Activated naive CD4-positive, alpha-beta T cell treated with anti-CD3 and anti-CD28 coated beads, Interleukin-2, amount 50 U/mL, for 72 hours (primary cell): ENCODE results near the gene PTAFR. TPM values are rescaled to one million over a fixed set of nuclear protein-coding genes. Genes with fewer than 3 reads are reported as not detected.
"Not testable (repeated sequence)": the region's sequence is repeated elsewhere in the genome, so short reads cannot be mapped to it uniquely, and the experiment has no call there.

Experiments
- ATAC-seq, 2 donors: fragments of 150-1000 bp; cut with Tn5 transposase; 2 replicates each; pipeline ENCODE4 v1.10.0; 2021; ENCODE audit warnings: mild to moderate bottlenecking in 2 of 2, moderate library complexity in 2 of 2
- DNase-seq, 2 donors: peaks; one replicate each; pipeline ENCODE4 v3.0.0; 2021 to 2022; ENCODE audit warnings: low spot score in 2 of 2
- H3K27ac Mint-ChIP-seq, 2 donors: one replicate each; pipeline ENCODE4 v1.8.0; 2022; ENCODE audit warnings: mild to moderate bottlenecking in 2 of 2, mixed read lengths in 2 of 2
- H3K36me3 Mint-ChIP-seq, 2 donors: one replicate each; pipeline ENCODE4 v1.8.0; 2022; ENCODE audit warnings: mixed read lengths in 2 of 2
- H3K9me3 Mint-ChIP-seq, 2 donors: one replicate each; pipeline ENCODE4 v1.8.0; 2022; ENCODE audit warnings: mixed read lengths in 2 of 2
- total RNA-seq, 2 donors: library from RNA; stranded (reverse); gene quantifications; one replicate each; pipeline ENCODE4 v1.2.3, GENCODE V29; 2022

Gene PTAFR
- total RNA-seq, 2 donors from 2014 or later = 0.06 to 0.07 TPM

DNA sequence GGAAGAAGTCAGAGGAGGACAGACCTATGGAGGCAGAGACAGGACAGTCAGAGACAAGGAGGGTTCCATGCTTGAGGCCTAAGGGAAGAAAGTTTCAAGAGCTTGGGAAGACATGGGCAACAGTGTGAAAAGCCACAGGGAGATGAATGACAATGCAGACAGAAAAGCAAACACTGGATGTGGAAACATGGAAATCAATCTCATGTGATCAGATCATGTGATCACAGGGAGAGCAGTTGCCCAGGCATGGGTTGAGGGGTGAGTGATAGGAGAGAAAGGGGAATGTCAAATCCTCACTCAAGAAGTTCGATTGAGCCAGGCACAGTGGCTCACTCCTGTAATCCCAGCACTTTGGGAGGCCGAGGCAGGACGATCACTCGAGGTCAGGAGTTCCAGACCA, 17.2 kb downstream of the PTAFR start:
- DNase-seq (no peak), ATAC-seq (no peak)
- Mint-ChIP-seq H3K27ac (no peak overlapping the region), H3K36me3 (peaks cover 0 to 6% of the 10 kb centered on the region in 2 donors), H3K9me3 (no peaks in the 10 kb centered on the region)

- H3K36me3 Mint-ChIP-seq = peaks cover 0 to 6% of the 10 kb centered on the region in 2 donors
Measured at GRCh38 chr1:28157894-28158293, 18.6 kb downstream of the PTAFR start.

DNA sequence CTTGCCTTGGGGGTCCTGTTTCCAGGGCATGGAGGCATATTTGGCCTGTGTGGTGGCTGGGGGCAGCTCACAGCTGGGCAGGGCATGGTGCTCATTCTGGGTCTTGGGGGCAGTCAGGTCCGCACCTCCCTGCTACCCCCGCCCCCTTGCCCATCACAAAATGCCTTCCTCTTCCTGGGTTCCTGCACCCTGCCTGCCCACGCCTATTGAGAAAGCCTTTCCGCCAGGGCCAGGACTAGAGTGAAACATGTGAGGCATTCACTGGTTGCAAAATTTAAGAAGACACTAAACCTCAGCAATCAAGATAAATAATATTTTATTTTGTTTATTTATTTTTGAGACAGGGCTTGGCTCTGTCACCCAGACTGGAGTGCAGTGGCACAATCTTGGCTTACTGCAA, 19.7 kb downstream of the PTAFR start:
- H3K27ac Mint-ChIP-seq = no peak overlapping the region
- no peaks in the 10 kb centered on the region for H3K9me3 Mint-ChIP-seq
- DNase-seq (no peak), ATAC-seq (no peak)
- H3K36me3 Mint-ChIP-seq = peaks cover 0 to 6% of the 10 kb centered on the region in 2 donors

More at GRCh38 chr1:28157894-28158293, 18.6 kb downstream of the PTAFR start:
- ATAC-seq (no peak), DNase-seq (no peak)
- H3K9me3 Mint-ChIP-seq = no peaks in the 10 kb centered on the region
- no peak overlapping the region for H3K27ac Mint-ChIP-seq

GRCh38 chr1:28155628-28156027, 20.9 kb downstream of the PTAFR start:
- H3K9me3 Mint-ChIP-seq = no peaks in the 10 kb centered on the region

GRCh38 chr1:28154078-28154594, 22.4 kb downstream of the PTAFR start:
- no peak overlapping the region for H3K27ac Mint-ChIP-seq

More at GRCh38 chr1:28155628-28156027, 20.9 kb downstream of the PTAFR start:
- ATAC-seq (no peak), DNase-seq (no peak)
- Mint-ChIP-seq H3K27ac (no peak overlapping the region), H3K36me3 (peaks cover under 1 to 6% of the 10 kb centered on the region in 2 donors)

GRCh38 chr1:28150125-28150780, 26.2 kb downstream of the PTAFR start:
- Mint-ChIP-seq H3K27ac (no peak overlapping the region), H3K9me3 (peaks cover 0 to 4% of the 10 kb centered on the region in 2 donors), H3K36me3 (peaks cover 5 to 10% of the 10 kb centered on the region in 2 donors)
- ATAC-seq (no peak), DNase-seq (no peak)

More at GRCh38 chr1:28154078-28154594, 22.4 kb downstream of the PTAFR start:
- H3K9me3 Mint-ChIP-seq = peaks cover 0 to 4% of the 10 kb centered on the region in 2 donors
- no peak for DNase-seq
- no peak for ATAC-seq
- H3K36me3 Mint-ChIP-seq = peaks cover 9 to 10% of the 10 kb centered on the region in 2 donors

DNA sequence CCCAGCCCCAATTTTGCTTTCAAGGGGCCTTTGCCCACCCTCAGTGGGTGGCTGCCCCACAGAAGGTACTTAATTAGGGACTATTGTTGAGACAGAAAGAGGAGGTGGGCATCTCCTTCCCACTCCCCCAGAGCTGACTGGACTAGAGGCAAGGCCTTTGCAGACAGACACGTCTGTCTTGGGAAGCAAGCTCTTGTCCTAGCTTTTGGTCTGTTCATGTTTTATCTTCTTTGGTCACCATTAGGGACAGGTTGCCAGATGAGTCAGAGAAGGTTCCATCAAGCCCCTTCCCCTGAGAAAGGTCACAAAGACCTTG, 27.7 kb downstream of the PTAFR start:
- ATAC-seq = no peak
- no peak overlapping the region for H3K27ac Mint-ChIP-seq
- no peak for DNase-seq
- peaks cover 0 to 4% of the 10 kb centered on the region in 2 donors for H3K9me3 Mint-ChIP-seq
- H3K36me3 Mint-ChIP-seq = peaks cover 5 to 10% of the 10 kb centered on the region in 2 donors

- ATAC-seq = no peak
- Mint-ChIP-seq H3K27ac (no peak overlapping the region), H3K9me3 (peaks cover 0 to 4% of the 10 kb centered on the region in 2 donors), H3K36me3 (peaks cover 5 to 10% of the 10 kb centered on the region in 2 donors)
- DNase-seq = no peak
Measured at GRCh38 chr1:28147264-28148094, 29.0 kb downstream of the PTAFR start.

DNA sequence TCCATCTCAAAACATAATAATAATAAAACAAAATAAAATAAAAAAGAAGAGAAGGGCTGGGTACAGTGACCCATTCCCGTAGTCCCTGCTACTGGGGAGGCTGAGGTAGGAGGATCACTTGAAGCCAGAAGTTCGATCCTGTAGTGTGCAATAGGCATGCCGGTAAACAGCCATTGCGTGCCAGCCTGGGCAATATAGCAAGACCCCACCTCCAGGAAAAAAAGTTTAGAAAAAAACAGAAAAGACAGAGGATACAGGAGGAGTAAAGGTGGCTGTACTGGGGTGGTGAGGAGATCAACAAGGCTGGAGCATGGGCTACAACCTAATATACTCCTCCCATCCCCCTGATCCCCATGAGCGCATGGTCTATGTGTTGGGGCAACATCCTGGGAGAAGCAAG, 30.8 kb downstream of the PTAFR start:
- DNase-seq (no peak), ATAC-seq (no peak)
- Mint-ChIP-seq H3K27ac (no peak overlapping the region), H3K9me3 (peaks cover 0 to 4% of the 10 kb centered on the region in 2 donors), H3K36me3 (peaks cover 5 to 10% of the 10 kb centered on the region in 2 donors)

DNA sequence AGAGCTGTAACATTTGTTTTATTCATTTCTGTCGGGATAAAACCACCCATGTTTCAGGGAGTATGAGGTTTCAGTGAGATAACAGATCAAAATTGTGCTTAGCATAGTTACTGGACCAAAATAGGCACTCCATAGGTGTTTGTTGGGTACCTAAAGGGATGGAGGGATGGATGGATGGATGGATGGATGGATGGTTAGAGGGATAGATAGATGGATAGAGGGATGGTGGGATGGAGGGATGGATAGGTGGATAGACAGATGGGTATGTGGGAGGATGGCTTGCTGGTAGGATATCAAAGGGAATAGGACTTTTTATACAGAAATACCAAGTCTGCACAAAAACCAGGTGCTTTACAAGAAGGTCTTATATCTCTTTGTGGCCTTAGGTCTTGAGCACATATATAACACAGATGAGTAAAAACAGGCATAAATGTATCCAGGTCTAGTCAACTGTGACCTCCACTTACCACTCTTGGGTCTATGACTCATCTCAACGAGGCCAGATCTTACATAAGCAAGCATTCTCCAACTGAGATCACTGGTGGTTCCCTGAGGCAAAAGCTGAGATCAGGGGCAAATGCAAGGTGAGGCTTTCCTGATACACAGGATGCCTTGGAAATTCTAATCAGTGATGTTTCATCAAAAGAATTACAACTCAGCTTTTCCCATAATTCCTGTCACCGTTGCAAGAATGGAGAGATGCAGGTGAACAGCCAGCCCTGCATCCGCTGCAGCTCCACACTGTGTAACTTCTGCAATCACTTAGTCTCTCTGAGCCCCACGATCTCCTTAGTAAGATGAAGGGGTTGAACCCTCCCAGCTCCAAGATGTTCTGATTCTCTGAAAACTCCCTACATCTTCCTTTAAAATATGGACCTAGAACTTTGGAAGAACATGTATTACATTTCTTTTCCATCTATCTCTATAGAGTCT, 32.0 kb downstream of the PTAFR start:
- peak in 1 of 2 donors; percentile 48 for DNase-seq
- ATAC-seq = peak; percentile 100
- no peaks in the 10 kb centered on the region for H3K36me3 Mint-ChIP-seq
- no peaks in the 10 kb centered on the region for H3K9me3 Mint-ChIP-seq
- peak overlapping the region; percentile 53 to 73 for H3K27ac Mint-ChIP-seq

DNA sequence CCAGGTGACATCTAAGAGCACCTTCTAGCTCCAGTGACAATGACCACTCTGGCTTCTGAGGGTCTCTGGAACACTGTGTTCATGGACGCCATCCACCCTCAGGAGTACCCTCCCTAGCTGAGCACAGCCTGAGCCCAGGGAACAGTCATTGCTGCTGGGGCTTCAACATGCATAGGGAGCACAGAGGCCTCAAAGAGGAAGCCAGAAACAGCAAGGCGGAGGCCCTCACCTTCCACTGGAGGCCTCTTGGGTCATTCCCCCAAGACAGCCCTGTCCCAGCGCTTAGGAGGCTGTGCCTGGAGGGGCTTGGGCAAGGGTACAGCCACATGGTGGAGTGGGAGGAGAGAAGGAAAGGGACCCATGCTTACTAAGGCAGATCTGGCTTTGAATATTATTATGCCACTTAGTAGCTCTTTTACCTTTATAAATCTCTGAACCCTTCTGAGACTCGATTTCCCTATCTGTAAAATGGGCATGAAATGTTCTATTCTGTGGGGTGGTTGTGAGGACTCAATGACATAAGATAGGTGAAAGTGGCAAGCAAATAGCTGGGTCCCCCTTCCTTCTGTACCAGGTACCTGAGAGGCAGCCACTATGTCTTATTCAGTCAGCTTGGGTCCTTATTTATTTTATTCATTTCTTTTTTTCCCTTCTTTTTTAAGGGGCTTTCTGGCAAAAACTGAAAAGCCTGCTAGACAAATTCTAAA, 32.8 kb downstream of the PTAFR start:
- ATAC-seq (no peak), DNase-seq (no peak)
- no peaks in the 10 kb centered on the region for H3K36me3 Mint-ChIP-seq
- no peaks in the 10 kb centered on the region for H3K9me3 Mint-ChIP-seq
- H3K27ac Mint-ChIP-seq = peak overlapping the region in 1 of 2 donors; percentile 73

- ATAC-seq = no peak
- DNase-seq = no peak
- H3K9me3 Mint-ChIP-seq = no peaks in the 10 kb centered on the region
- no peaks in the 10 kb centered on the region for H3K36me3 Mint-ChIP-seq
- no peak overlapping the region for H3K27ac Mint-ChIP-seq
Measured at GRCh38 chr1:28141685-28142084, 34.8 kb downstream of the PTAFR start.

- H3K9me3 Mint-ChIP-seq, ATAC-seq, H3K36me3 Mint-ChIP-seq, DNase-seq, H3K27ac Mint-ChIP-seq: not testable (repeated sequence)
Measured at GRCh38 chr1:28139866-28140265, 36.6 kb downstream of the PTAFR start.

DNA sequence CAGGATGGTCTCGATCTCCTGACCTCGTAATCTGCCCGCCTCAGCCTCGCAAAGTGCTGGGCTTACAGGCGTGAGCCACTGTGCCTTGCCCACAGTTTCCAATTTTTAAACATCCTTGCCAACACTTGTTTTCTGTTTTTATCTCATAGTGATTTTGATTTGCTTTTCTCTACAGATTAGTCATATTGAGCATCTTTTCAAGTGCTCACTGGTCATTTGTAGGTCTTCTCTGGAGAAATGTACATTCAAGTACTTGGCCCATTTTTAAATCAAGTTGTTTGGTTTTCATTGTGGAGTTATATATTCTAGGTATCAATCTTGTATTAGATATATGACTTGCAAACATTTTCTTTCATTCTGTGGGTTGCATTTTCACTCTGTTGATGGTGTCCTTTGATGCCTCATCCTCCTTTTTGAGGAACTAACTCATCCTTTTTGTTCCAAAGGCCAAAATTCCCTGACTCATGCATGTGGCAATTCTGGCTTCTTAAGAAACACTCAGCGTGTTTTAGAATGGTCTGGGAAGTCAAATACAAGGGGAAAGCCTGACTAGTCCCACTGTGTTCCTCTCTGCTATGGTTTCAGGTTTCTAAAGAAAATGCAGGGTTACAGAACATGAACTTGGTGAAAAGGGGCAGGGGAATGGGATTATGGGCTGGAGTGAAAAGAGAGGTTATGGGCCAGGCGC, 37.3 kb downstream of the PTAFR start:
- ATAC-seq (peak in 1 of 2 donors; percentile 77), DNase-seq (no peak)
- no peaks in the 10 kb centered on the region for H3K9me3 Mint-ChIP-seq
- H3K36me3 Mint-ChIP-seq = peaks cover 0 to 2% of the 10 kb centered on the region in 2 donors
- no peak overlapping the region for H3K27ac Mint-ChIP-seq

DNA sequence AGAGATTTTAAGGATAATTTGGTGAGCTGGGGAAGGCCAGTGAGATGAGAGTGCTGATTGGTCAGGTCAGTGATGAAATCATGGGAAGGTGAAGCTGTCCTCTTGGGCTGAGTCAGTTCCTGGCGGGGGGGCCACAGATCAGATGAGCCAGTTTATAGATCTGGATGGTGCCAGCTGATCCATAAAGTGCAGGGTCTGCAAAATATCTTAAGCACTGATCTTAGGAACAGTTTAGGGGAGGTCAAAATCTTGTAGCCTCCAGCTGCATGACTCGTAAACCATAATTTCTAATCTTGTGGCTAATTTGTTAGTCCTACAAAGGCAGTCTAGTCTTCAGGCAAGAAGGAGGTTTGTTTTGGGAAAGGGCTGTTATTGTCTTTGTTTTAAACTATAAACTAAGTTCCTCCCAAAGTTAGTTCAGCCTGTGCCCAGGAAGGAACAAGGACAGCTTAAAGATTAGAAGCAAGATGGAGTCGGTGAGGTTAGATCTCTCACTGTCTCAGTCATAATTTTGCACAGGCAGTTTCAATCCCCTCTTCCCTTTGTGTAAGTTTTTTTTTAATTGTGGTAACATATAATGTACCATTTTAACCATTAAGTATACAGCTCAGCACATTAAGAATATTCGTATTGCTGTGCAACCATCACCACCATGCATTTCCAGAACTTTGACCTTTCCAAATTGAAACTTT, 39.4 kb downstream of the PTAFR start:
- Mint-ChIP-seq H3K9me3 (no peaks in the 10 kb centered on the region), H3K27ac (no peak overlapping the region), H3K36me3 (peaks cover 0 to 4% of the 10 kb centered on the region in 2 donors)
- DNase-seq (no peak), ATAC-seq (no peak)
